ENCODE results near the gene PA2G4.
"Not testable (repeated sequence)": the region's sequence is repeated elsewhere in the genome, so short reads cannot be mapped to it uniquely, and the experiment has no call there.

Gene PA2G4

GRCh38 chr12:56104109-56104814 lies at the start of gene PA2G4:
TSS of gene PA2G4 (plus strand) at chr12:56104559. CDS start at chr12:56104738, 179 bp downstream.
- DNase-seq: peak; percentile 99

DNA sequence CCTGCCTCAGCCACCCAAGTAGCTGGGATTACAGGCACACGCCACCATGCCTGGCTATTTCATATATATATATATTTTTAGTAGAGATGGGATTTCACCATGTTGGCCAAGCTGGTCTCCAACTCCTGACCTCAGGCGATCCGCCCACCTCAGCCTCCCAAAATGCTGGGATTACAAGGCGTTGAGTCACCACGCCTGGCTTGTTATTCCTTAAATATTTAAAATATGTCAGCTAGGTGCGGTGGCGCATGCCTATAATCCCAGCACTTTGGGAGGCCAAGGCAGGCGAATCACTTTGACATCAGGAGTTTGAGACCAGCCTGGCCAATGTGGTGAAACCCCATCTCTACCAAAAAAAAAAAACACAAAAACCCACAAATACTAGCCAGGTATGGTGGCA lies 44.4 kb upstream of the PA2G4 start:
- DNase-seq: not testable (repeated sequence)

DNA sequence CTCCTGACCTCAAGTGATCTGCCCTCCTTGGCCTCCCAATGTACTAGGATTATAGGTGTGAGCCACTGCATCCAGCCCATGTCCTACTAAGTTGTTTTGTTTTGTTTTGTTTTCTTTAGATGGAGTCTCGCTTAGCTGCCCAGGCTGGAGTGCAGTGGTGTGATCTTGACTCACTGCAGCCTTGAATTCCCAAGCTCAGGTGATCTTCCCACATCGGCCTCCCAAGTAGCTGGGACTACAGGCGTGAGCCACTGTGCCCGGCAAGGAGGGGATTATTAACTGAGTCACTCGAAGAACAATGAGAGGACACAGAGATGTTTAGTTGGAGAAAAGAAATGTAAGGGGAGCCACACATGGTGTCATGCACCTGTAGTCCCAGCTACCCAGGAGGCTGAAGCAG lies 42.4 kb upstream of the PA2G4 start:
- no peak for DNase-seq

- DNase-seq: no peak
Measured at GRCh38 chr12:56062996-56063395, 41.4 kb upstream of the PA2G4 start.

DNA sequence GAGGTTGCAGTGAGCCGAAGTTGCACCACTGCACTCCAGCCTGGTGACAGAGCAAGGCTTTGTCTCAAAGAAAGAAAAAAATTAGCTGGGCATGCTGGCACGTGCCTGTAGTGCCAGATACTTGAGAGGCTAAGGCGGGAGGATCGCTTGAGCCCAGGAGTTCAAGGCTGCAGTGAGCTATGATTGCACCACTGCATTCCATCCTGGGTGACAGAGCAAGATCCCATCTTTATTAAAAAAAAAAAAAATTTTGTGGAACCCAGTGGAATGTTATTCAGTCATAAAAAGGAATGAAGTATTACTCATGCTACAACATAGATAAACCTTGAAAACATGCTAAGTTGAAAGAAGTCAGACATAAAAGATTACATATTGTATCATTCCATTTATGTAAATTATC lies 32.7 kb upstream of the PA2G4 start:
- DNase-seq: no peak

DNA sequence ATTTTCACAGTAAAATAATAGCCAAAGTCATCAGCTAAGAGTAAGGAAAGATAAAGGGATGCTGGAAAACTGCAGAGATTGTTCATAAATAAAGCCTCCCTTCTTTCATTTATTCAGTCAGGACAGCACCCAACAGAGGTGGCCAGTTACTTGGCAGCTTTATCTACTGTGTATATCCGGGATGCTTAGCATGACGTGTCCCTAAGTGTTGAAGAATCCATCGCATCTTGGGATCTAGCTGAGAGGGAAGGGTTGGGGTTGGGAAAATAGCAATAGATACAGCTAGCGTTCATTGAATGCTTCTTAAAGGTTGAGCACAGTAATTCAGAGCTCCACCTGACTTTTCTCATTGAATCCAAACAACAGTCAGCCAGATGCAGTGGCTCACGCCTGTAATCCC lies 30.0 kb upstream of the PA2G4 start:
- DNase-seq: no peak

GRCh38 chr12:56077966-56078365 lies 26.4 kb upstream of the PA2G4 start:
- DNase-seq: not testable (repeated sequence)

- DNase-seq: no peak
Measured at GRCh38 chr12:56078427-56078826, 25.9 kb upstream of the PA2G4 start.

GRCh38 chr12:56078931-56079722 lies 25.2 kb upstream of the PA2G4 start:
- peak; percentile 92 for DNase-seq

- peak; percentile 69 for DNase-seq
Measured at GRCh38 chr12:56079723-56080555, 24.4 kb upstream of the PA2G4 start, which contains the start of gene ERBB3. TSS of gene ERBB3 (plus strand) at chr12:56080165. CDS start at chr12:56080301, 136 bp downstream.

DNA sequence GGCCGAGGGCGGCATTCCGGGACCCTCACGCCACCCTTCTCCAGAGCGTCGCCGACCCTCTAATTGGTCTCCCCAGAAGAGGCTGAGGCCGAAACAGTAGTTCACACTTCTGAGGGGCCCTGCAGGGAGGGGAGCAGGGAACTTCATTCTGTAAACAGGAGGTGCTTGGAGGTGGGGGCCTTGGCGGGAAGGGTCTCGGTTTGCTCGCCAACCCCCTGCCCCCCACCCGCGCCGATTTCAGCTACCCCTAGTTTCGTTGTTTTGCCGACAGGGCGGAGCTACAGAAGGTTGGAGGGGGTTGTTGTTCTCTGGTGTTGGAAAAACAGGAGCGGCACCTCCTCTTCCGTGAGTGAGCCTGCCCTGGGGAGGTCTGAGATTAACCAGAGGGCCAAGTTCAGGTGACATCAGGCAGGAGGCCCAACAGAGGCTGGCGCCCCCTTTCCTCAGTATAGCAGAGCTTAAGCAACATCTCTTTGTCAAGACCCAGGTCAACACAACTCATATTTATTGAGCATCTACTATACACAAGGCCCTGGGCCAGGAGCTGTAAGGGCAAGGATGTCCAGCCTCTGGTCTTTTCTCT lies 23.7 kb upstream of the PA2G4 start:
- no peak for DNase-seq

DNA sequence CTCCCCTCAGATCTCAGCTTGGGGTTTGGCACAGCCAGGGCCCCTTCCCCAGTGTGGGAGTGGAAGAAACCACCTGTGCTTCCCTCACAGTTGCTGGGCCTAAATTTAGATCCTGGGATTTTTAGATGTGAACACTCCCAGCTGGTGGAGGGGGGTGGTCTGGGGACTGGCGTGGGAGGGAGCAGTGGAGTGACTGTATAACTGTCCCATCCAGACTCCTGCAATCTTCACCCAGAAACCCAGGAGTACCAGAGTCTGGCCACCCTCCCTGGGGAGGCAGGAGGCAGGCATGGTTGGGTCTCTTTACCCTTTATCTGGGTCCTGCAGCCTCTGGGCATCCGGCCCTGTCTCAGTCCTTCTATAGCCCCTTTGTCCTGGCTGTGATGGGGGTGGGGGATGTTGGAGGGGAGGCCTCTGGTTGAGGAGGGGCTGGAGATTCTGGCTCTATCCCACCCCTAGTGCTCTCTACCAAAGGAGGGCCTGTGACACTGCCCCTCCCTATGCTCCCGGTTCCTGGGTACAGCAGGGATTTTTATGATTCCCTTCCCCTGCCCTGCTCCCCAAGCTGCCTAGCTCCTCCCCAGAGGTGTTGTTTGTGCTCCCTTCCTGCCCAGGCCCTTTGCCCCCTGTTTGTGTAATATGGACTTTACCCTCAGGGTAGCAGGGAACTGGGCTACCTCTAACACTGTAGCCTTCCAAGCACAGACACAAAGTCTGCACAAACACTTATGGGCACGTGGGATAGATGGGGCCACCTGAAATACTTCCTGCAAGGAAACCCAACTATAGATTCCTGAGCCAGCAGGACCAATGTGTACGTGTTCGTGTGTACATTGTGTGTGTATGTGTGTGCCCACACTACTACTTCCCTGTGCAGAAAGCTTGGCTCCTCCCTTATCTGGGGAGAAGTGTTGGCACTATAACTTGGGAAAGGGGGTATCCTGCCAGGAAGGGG lies 22.7 kb upstream of the PA2G4 start:
- DNase-seq: no peak

- no peak for DNase-seq
Measured at GRCh38 chr12:56082382-56082781, 22.0 kb upstream of the PA2G4 start.

DNA sequence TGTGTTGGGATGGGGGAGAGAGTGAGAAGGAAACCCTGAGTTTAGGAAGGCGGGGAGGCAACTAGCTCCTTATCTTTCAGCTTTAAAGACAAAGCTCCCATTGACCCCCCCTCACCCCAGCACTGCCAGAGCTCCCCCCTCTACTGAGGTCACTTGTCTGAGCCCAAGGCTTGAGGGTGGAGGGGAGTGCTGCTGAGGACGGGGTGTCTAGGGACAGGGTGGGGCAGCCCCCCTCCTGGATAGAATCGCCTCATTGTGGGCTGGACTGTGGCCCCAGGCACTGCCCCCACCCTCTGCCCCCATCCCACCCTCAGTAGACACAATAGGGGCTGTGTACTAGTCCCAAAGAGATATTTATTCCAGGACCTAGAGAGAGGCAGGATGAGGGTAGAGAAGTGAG lies 21.4 kb upstream of the PA2G4 start:
- no peak for DNase-seq

DNA sequence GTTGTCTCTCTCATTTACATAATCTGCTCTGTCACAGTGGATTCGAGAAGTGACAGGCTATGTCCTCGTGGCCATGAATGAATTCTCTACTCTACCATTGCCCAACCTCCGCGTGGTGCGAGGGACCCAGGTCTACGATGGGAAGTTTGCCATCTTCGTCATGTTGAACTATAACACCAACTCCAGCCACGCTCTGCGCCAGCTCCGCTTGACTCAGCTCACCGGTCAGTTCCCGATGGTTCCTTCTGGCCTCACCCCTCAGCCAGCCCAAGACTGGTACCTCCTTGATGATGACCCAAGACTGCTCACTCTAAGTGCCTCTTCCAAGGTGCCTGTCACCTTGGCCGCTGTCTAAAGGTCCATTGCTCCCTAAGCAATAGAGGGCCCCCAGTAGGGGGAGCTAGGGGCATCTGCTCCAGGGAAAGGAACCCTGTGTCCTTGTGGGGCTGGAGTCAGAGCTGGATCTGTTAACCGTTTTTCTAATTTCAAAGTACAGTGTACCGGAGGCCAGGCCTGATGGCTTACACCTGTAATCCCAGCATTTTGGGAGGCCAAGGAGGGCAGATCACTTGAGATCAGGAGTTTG lies 19.3 kb upstream of the PA2G4 start:
- peak; percentile 56 for DNase-seq

- no peak for DNase-seq
Measured at GRCh38 chr12:56086096-56086495, 18.3 kb upstream of the PA2G4 start.

DNA sequence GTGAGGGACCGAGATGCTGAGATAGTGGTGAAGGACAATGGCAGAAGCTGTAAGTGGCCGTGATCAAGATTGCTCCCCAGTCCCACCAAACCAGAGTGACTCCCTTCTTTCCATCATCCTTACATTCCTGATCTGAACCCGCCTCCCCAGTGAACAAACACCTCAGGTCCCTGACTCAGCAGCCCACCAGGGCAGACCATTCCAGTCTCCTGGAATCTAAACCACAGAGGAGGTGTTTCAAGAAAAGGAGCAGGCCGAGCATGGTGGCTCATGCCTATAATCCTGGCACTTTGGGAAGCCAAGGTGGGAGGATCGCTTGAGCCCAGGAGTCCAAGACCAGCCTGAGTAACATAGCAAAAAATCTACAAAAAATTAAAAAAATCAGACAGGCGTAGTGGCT lies 17.8 kb upstream of the PA2G4 start:
- no peak for DNase-seq

DNA sequence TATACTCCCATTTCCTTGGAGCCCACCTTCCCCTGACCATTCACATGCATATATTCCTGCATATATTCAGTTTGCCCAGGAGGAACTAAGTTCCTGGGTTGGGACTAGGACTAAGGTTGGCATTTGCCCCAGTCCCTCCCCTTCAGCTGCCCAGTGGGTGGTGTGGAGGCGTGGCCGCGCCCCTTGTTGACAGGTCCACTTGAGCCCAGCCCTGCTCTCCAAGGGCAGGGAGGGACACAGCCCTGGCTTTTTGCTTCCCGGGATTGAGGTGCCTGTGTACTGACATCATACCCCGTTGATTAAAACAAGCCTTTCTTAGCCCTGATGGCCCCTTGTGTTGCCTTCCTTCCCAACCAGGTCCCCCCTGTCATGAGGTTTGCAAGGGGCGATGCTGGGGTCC lies 17.1 kb upstream of the PA2G4 start:
- DNase-seq: no peak

GRCh38 chr12:56097738-56098137 lies 6.6 kb upstream of the PA2G4 start:
- DNase-seq: no peak

- DNase-seq: no peak
Measured at GRCh38 chr12:56098592-56098991, 5.8 kb upstream of the PA2G4 start.

- DNase-seq: no peak
Measured at GRCh38 chr12:56099787-56100186, 4.6 kb upstream of the PA2G4 start.
